ENCODE measurements around the gene LPP. TPM values are rescaled to one million over a fixed set of nuclear protein-coding genes. Genes with fewer than 3 reads are reported as not detected.

The LPP gene
- total and polyA plus RNA-seq, 2 donors from 2014 or later = 6.7 to 233 TPM

- Histone ChIP-seq H3K27me3 (ENCODE audit: control insufficient read depth, insufficient read depth, low read length) (no peaks in the 10 kb centered on the region), H3K9ac (ENCODE audit: low read length in 3 of 3) (no peak overlapping the region), H3K4me1 (ENCODE audit: control insufficient read depth in 2 of 3, insufficient read depth in 2 of 3, low read depth in 1 of 3, low read length in 3 of 3) (peaks cover 2 to 30% (median 30%) of the 10 kb centered on the region in 3 donors), H3K27ac (ENCODE audit: low read depth in 2 of 2, low read length in 2 of 2) (peak overlapping the region; percentile 43 to 65), H3K9me3 (ENCODE audit: control insufficient read depth in 2 of 3, insufficient read depth in 1 of 3, low read length in 3 of 3) (no peaks in the 10 kb centered on the region), H3K36me3 (ENCODE audit: control insufficient read depth in 2 of 3, insufficient read depth in 3 of 3, low read length in 3 of 3) (no peaks in the 10 kb centered on the region), H3K4me3 (ENCODE audit: low read length in 3 of 3) (no peak overlapping the region)
- TF ChIP-seq CTCF (IDR thresholded peaks at IDR 0.05; ENCODE audit: borderline replicate concordance, extremely low read depth, insufficient read depth) = no peak
- DNase-seq (no peak), FAIRE-seq (no peak)
- intact Hi-C loops (cut with DNase I) = no loop called here
These were observed 2.1 kb downstream of the LPP start for GRCh38 chr3:188156056-188156455.

- H3K4me1 ChIP-seq (ENCODE audit: control insufficient read depth in 2 of 3, insufficient read depth in 2 of 3, low read depth in 1 of 3, low read length in 3 of 3) = peaks cover 2 to 33% (median 32%) of the 10 kb centered on the region in 3 donors
- no peaks in the 10 kb centered on the region for H3K9me3 ChIP-seq (ENCODE audit: control insufficient read depth in 2 of 3, insufficient read depth in 1 of 3, low read length in 3 of 3)
- H3K27ac ChIP-seq (ENCODE audit: low read depth in 2 of 2, low read length in 2 of 2) = peak overlapping the region; percentile 30 to 86
- TF ChIP-seq CTCF (IDR thresholded peaks at IDR 0.05; ENCODE audit: borderline replicate concordance, extremely low read depth, insufficient read depth) = no peak
- DNase-seq (no peak), FAIRE-seq (no peak)
- no peaks in the 10 kb centered on the region for H3K36me3 ChIP-seq (ENCODE audit: control insufficient read depth in 2 of 3, insufficient read depth in 3 of 3, low read length in 3 of 3)
- intact Hi-C loops (cut with DNase I) = no loop called here
- no peaks in the 10 kb centered on the region for H3K27me3 ChIP-seq (ENCODE audit: control insufficient read depth, insufficient read depth, low read length)
- H3K9ac ChIP-seq (ENCODE audit: low read length in 3 of 3) = peak overlapping the region in 1 of 3 donors; percentile 28
- H3K4me3 ChIP-seq (ENCODE audit: low read length in 3 of 3) = no peak overlapping the region
These were observed 3.5 kb downstream of the LPP start for GRCh38 chr3:188157407-188157806.

- H3K36me3 ChIP-seq (ENCODE audit: control insufficient read depth in 2 of 3, insufficient read depth in 3 of 3, low read length in 3 of 3) = no peaks in the 10 kb centered on the region
- no peak overlapping the region for H3K9ac ChIP-seq (ENCODE audit: low read length in 3 of 3)
- no peaks in the 10 kb centered on the region for H3K27me3 ChIP-seq (ENCODE audit: control insufficient read depth, insufficient read depth, low read length)
- no peak for TF ChIP-seq CTCF (IDR thresholded peaks at IDR 0.05; ENCODE audit: borderline replicate concordance, extremely low read depth, insufficient read depth)
- H3K27ac ChIP-seq (ENCODE audit: low read depth in 2 of 2, low read length in 2 of 2) = peak overlapping the region; percentile 71 to 86
- H3K9me3 ChIP-seq (ENCODE audit: control insufficient read depth in 2 of 3, insufficient read depth in 1 of 3, low read length in 3 of 3) = no peaks in the 10 kb centered on the region
- peak overlapping the region in 1 of 3 donors; percentile 39 for H3K4me3 ChIP-seq (ENCODE audit: low read length in 3 of 3)
- DNase-seq = peak in 3 of 5 donors; percentile 30 to 69 (median 49)
- intact Hi-C loops (cut with DNase I) = no loop called here
- no peak for FAIRE-seq
- H3K4me1 ChIP-seq (ENCODE audit: control insufficient read depth in 2 of 3, insufficient read depth in 2 of 3, low read depth in 1 of 3, low read length in 3 of 3) = peaks cover 2 to 31% (median 30%) of the 10 kb centered on the region in 3 donors
These were observed 4.0 kb downstream of the LPP start for GRCh38 chr3:188157971-188158370.

All from kidney (tissue), 14 donors.